HCT116 (cell line): Measurements from ENCODE around the gene ZDHHC18.
A peak's percentile ranks its signal among the peaks of the same experiment; 100 is the strongest.
"Not testable (repeated sequence)": the region's sequence is repeated elsewhere in the genome, so short reads cannot be mapped to it uniquely, and the experiment has no call there.

Experiments
- CBX3 ChIP-seq: IDR thresholded peaks from 2 replicates; pipeline ENCODE4 v1.6.1; 2012; ENCODE audit warnings: low read depth
- CTCF ChIP-seq, 3 experiments: fragments of 200-600 bp in 1 of 3; sonication (generic) in 1 of 3; IDR thresholded peaks in 2 of 3; conservative IDR thresholded peaks in 1 of 3; 2 replicates each; pipeline ENCODE4 v1.5.1; 2012 to 2017; ENCODE audit warnings: low read depth in 2 of 3, low read length in 2 of 3, antibody characterized with exemption in 1 of 3, borderline replicate concordance in 1 of 3, control low read depth in 1 of 3, mild to moderate bottlenecking in 1 of 3, mixed read lengths in 1 of 3, mixed run types in 1 of 3, moderate library complexity in 1 of 3; ENCODE audit not compliant: insufficient read depth in 1 of 3
- EGR1 ChIP-seq: IDR thresholded peaks from 2 replicates; pipeline ENCODE4 v1.6.1; 2012; ENCODE audit warnings: low read depth
- EZH2phosphoT487 ChIP-seq: fragments of 200-600 bp; IDR thresholded peaks from 2 replicates; pipeline ENCODE4 v1.6.1; 2018; ENCODE audit warnings: antibody characterized with exemption, borderline replicate concordance
- POLR2A ChIP-seq: IDR thresholded peaks from 2 replicates; pipeline ENCODE4 v1.7.0; 2011; ENCODE audit warnings: borderline replicate concordance; ENCODE audit not compliant: insufficient read depth, insufficient read length; ENCODE audit errors: extremely low read depth
- POLR2AphosphoS5 ChIP-seq: IDR thresholded peaks from 2 replicates; pipeline ENCODE4 v1.6.1; 2011; ENCODE audit warnings: mild to moderate bottlenecking, low read depth, low read length, moderate library complexity
- RAD21 ChIP-seq: IDR thresholded peaks from 2 replicates; pipeline ENCODE4 v1.6.1; 2012; ENCODE audit warnings: low read depth, mild to moderate bottlenecking
- SP1 ChIP-seq: IDR thresholded peaks from 2 replicates; pipeline ENCODE4 v1.6.1; 2012; ENCODE audit warnings: low read depth
- TCF7L2 ChIP-seq: IDR thresholded peaks from 2 replicates; pipeline ENCODE4 v1.7.0; 2011; ENCODE audit warnings: borderline replicate concordance, inconsistent platforms; ENCODE audit not compliant: insufficient read depth, insufficient read length; ENCODE audit errors: extremely low read depth

- peak; percentile 66 to 84 (median 73); a peak in 5 of 6 replicates for TF ChIP-seq CTCF (IDR thresholded peaks at IDR 0.05 in 2 of 3, conservative IDR thresholded peaks at IDR 0.05 in 1 of 3; ENCODE audit: borderline replicate concordance in 1 of 3, insufficient read depth in 1 of 3, low read depth in 2 of 3, low read length in 2 of 3)
- TF ChIP-seq POLR2A, POLR2AphosphoS5, EGR1, EZH2phosphoT487, SP1, TCF7L2: not testable (repeated sequence)
- peak; percentile 53; the same call in 1 of the 2 replicates for TF ChIP-seq CBX3
- TF ChIP-seq RAD21: peak; percentile 72
These were observed 16.4 kb upstream of the ZDHHC18 start for GRCh38 chr1:26810105-26810504.
